K562 (cell line): ENCODE data around the gene THAP11. TPM values are rescaled to one million over a fixed set of nuclear protein-coding genes. Genes with fewer than 3 reads are reported as not detected.

Experiments used
- ADNP ChIP-seq: fragments of 200-800 bp; sonication (Bioruptor generic); IDR thresholded peaks from 2 replicates; pipeline ENCODE4 v1.6.1; 2016; ENCODE audit warnings: missing genetic modification characterization, missing compliant biosample characterization
- BCL6 ChIP-seq: fragments of 250-450 bp; sonication (Bioruptor Pico); IDR thresholded peaks from 2 replicates; pipeline ENCODE4 v1.4.0; 2020
- CBX3 ChIP-seq, 2 experiments: IDR thresholded peaks; 1 replicate in 1 of 2; 2 replicates in 1 of 2; pipeline ENCODE4 v1.6.1; 2012; ENCODE audit warnings: inconsistent platforms in 2 of 2, low read length in 2 of 2, borderline replicate concordance in 1 of 2, control low read depth in 1 of 2
- DACH1 ChIP-seq: fragments of 450-650 bp; IDR thresholded peaks from 2 replicates; pipeline ENCODE4 v1.6.1; 2018; ENCODE audit not compliant: partially characterized antibody
- DMBX1 ChIP-seq: fragments of 250-450 bp; sonication (Bioruptor Pico); IDR thresholded peaks from 2 replicates; pipeline ENCODE4 v1.8.0; 2022; ENCODE audit warnings: inconsistent platforms, mild to moderate bottlenecking, moderate library complexity, borderline replicate concordance
- FOXO4 ChIP-seq: fragments of 450-650 bp; formaldehyde crosslinking; IDR thresholded peaks from 2 replicates; pipeline ENCODE4 v1.4.0; 2020; ENCODE audit warnings: mild to moderate bottlenecking, moderate library complexity
- GATAD2A ChIP-seq: fragments of 450-650 bp; IDR thresholded peaks from 2 replicates; pipeline ENCODE4 v1.6.1; 2017
- HMG20A ChIP-seq: fragments of 450-650 bp; formaldehyde crosslinking; conservative IDR thresholded peaks from 2 replicates; pipeline ENCODE4 v1.4.0; 2020; ENCODE audit warnings: mild to moderate bottlenecking, mixed read lengths
- HMGN3 ChIP-seq: IDR thresholded peaks from 2 replicates; pipeline ENCODE4 v1.6.1; 2011; ENCODE audit warnings: borderline replicate concordance, low read depth, mild to moderate bottlenecking, mixed read lengths, low read length; ENCODE audit not compliant: insufficient read length; ENCODE audit errors: extremely low read depth
- MTA3 ChIP-seq: fragments of 450-650 bp; formaldehyde crosslinking; IDR thresholded peaks from 2 replicates; pipeline ENCODE4 v1.6.1; 2017; ENCODE audit warnings: mild to moderate bottlenecking, borderline replicate concordance
- PCBP1 ChIP-seq: fragments of 200-400 bp; formaldehyde crosslinking; IDR thresholded peaks from 2 replicates; pipeline ENCODE4 v1.6.1; 2018; ENCODE audit warnings: mild to moderate bottlenecking, low read depth, low read length; ENCODE audit not compliant: poor library complexity, severe bottlenecking
- PHTF2 ChIP-seq: fragments of 250-450 bp; sonication (Bioruptor Pico); IDR thresholded peaks from 2 replicates; pipeline ENCODE4 v1.5.0; 2021; ENCODE audit warnings: mild to moderate bottlenecking
- SMAD1 ChIP-seq: fragments of 150-350 bp; IDR thresholded peaks from 2 replicates; pipeline ENCODE4 v1.6.1; 2014; ENCODE audit warnings: low read length, low read depth; ENCODE audit not compliant: partially characterized antibody
- STAG1 ChIP-seq: sonication (generic); formaldehyde crosslinking; IDR thresholded peaks from 2 replicates; pipeline ENCODE4 v1.5.0; 2020; ENCODE audit warnings: missing genetic modification reagents, borderline replicate concordance
- ZMIZ1 ChIP-seq, 2 experiments: fragments of 150-350 bp in 1 of 2; IDR thresholded peaks; 2 replicates each; pipeline ENCODE4 v1.6.1; 2012 to 2016; ENCODE audit warnings: low read depth in 2 of 2, low read length in 2 of 2, mild to moderate bottlenecking in 1 of 2, moderate library complexity in 1 of 2
- ZNF239 ChIP-seq: fragments of 250-450 bp; sonication (Bioruptor Pico); IDR thresholded peaks from 2 replicates; pipeline ENCODE4 v1.4.0; 2020; ENCODE audit warnings: mild to moderate bottlenecking
- ZSCAN32 ChIP-seq: fragments of 450-650 bp; formaldehyde crosslinking; IDR thresholded peaks from 2 replicates; pipeline ENCODE4 v1.4.0; 2020; ENCODE audit warnings: mild to moderate bottlenecking, moderate library complexity
- polyA plus RNA-seq, 8 experiments: library from polyadenylated mRNA; depleted of rRNA in 4 of 8; stranded (reverse) in 5 of 8; unstranded in 3 of 8; fragments of >200 nt; fragmentation: Nextera tagmentation in 2 of 8; fragmentation: Illumina TruSeq in 1 of 8; extraction: Ambion mirVana in 2 of 8; extraction: Trizol in 1 of 8; gene quantifications; 2 replicates each; pipeline versions ENCODE4 v1.2.1 to v1.2.3, GENCODE V29; 2011 to 2014; ENCODE audit warnings: inconsistent platforms in 1 of 8, missing spikeins in 1 of 8
- total RNA-seq, 7 experiments: library from RNA; depleted of rRNA in 6 of 7; stranded (reverse); fragments of >200 nt in 6 of 7; fragmentation: Illumina TruSeq in 2 of 7; extraction: Trizol in 2 of 7; gene quantifications; 2 replicates each; pipeline versions ENCODE4 v1.2.1 to v1.2.3, GENCODE V29; 2011 to 2021; ENCODE audit warnings: low replicate concordance in 1 of 7
- TF ChIP-seq, protein P1 (sequence below): fragments of 450-650 bp; IDR thresholded peaks from 2 replicates; pipeline ENCODE4 v1.6.1; 2016
- TF ChIP-seq, protein P2 (sequence below): fragments of 450-650 bp; formaldehyde crosslinking; IDR thresholded peaks from 2 replicates; pipeline ENCODE4 v1.4.0; 2022; ENCODE audit warnings: missing genetic modification characterization
- TF ChIP-seq, protein P3 (sequence below), 2 experiments: fragments of 250-450 bp in 1 of 2; fragments of 450-650 bp in 1 of 2; sonication (Bioruptor Pico) in 1 of 2; IDR thresholded peaks; 2 replicates each; pipeline versions ENCODE4 v1.6.1 to v1.8.0; 2016 to 2021; ENCODE audit warnings: mild to moderate bottlenecking in 2 of 2, moderate library complexity in 2 of 2, missing compliant biosample characterization in 1 of 2, missing genetic modification characterization in 1 of 2

The THAP11 gene
- total and polyA plus RNA-seq, 9 of the 15 experiments (the other 6 are each of a cell fraction or from before 2014, with no cell fraction given): 2.4 to 31.6 (median 21.4) TPM

- TF ChIP-seq FOXO4 (no peak), BCL6 (CRISPR knock-in tag) (peak; percentile 74), CBX3 (IDR thresholded peaks at IDR 0.05; ENCODE audit: borderline replicate concordance in 1 of 2, low read length in 2 of 2) (no peak), MTA3 (peak; percentile 46), DACH1 (peak; percentile 7), ZMIZ1 (IDR thresholded peaks at IDR 0.05; ENCODE audit: low read depth in 2 of 2, low read length in 2 of 2) (peak in 1 of 2 experiments; percentile 58; a peak in 1 of 4 replicates), PHTF2 (CRISPR knock-in tag) (no peak), DMBX1 (CRISPR knock-in tag) (peak; percentile 94), STAG1 (CRISPR knock-in tag) (no peak), ZNF239 (CRISPR knock-in tag) (peak; percentile 52; the same call in 1 of the 2 replicates), SMAD1 (no peak), PCBP1 (no peak), HMG20A (no peak), HMGN3 (peak; percentile 63), GATAD2A (no peak), ADNP (tag) (no peak), ZSCAN32 (0 out of 2 replicates have a peak, but pooled peaks have one; percentile 5)
- TF ChIP-seq, protein P1, sequence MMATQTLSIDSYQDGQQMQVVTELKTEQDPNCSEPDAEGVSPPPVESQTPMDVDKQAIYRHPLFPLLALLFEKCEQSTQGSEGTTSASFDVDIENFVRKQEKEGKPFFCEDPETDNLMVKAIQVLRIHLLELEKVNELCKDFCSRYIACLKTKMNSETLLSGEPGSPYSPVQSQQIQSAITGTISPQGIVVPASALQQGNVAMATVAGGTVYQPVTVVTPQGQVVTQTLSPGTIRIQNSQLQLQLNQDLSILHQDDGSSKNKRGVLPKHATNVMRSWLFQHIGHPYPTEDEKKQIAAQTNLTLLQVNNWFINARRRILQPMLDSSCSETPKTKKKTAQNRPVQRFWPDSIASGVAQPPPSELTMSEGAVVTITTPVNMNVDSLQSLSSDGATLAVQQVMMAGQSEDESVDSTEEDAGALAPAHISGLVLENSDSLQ: peak; percentile 21; the same call in 1 of the 2 replicates
- TF ChIP-seq, protein P2, sequence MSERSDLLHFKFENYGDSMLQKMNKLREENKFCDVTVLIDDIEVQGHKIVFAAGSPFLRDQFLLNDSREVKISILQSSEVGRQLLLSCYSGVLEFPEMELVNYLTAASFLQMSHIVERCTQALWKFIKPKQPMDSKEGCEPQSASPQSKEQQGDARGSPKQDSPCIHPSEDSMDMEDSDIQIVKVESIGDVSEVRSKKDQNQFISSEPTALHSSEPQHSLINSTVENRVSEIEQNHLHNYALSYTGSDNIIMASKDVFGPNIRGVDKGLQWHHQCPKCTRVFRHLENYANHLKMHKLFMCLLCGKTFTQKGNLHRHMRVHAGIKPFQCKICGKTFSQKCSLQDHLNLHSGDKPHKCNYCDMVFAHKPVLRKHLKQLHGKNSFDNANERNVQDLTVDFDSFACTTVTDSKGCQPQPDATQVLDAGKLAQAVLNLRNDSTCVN: no peak
- TF ChIP-seq, protein P3, sequence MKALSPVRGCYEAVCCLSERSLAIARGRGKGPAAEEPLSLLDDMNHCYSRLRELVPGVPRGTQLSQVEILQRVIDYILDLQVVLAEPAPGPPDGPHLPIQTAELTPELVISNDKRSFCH (CRISPR knock-in tag; IDR thresholded peaks at IDR 0.05): no peak
- TF ChIP-seq, protein P3 (tag; IDR thresholded peaks at IDR 0.05): peak; percentile 63
Observed at GRCh38 chr16:67806428-67807147, 35.5 kb upstream of the THAP11 start, which contains the start of the genes RANBP10 and TSNAXIP1 (continued).
